HEK293T (cell line): ENCODE results near the gene PNLIPRP3.

Experiments used
- BHLHE40 ChIP-seq: fragments of 450-650 bp; IDR thresholded peaks from 2 replicates; pipeline ENCODE4 v1.6.1; 2016; ENCODE audit warnings: mild to moderate bottlenecking, moderate library complexity, borderline replicate concordance
- CTBP1 ChIP-seq: fragments of 450-650 bp; IDR thresholded peaks from 2 replicates; pipeline ENCODE4 v1.6.1; 2016; ENCODE audit warnings: borderline replicate concordance
- FOXK2 ChIP-seq: fragments of 450-650 bp; IDR thresholded peaks from 2 replicates; pipeline ENCODE4 v1.6.1; 2016; ENCODE audit warnings: mild to moderate bottlenecking
- HDGF ChIP-seq: fragments of 450-650 bp; IDR thresholded peaks from 2 replicates; pipeline ENCODE4 v1.6.1; 2017; ENCODE audit warnings: antibody characterized with exemption, borderline replicate concordance
- SP1 ChIP-seq: fragments of 450-650 bp; IDR thresholded peaks from 2 replicates; pipeline ENCODE4 v1.6.1; 2017
- TARDBP ChIP-seq: fragments of 450-650 bp; IDR thresholded peaks from 2 replicates; pipeline ENCODE4 v1.6.1; 2016
- ZNF384 ChIP-seq: fragments of 450-650 bp; IDR thresholded peaks from 2 replicates; pipeline ENCODE4 v1.6.1; 2016
- TF ChIP-seq, protein P1 (sequence below): fragments of 450-650 bp; IDR thresholded peaks from 2 replicates; pipeline ENCODE4 v1.6.1; 2016

- TF ChIP-seq HDGF (no peak), FOXK2 (no peak), CTBP1 (no peak), TARDBP (no peak), SP1 (no peak), ZNF384 (no peak), BHLHE40 (no peak)
- TF ChIP-seq, protein P1, sequence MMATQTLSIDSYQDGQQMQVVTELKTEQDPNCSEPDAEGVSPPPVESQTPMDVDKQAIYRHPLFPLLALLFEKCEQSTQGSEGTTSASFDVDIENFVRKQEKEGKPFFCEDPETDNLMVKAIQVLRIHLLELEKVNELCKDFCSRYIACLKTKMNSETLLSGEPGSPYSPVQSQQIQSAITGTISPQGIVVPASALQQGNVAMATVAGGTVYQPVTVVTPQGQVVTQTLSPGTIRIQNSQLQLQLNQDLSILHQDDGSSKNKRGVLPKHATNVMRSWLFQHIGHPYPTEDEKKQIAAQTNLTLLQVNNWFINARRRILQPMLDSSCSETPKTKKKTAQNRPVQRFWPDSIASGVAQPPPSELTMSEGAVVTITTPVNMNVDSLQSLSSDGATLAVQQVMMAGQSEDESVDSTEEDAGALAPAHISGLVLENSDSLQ: no peak
These were observed 5.8 kb upstream of the PNLIPRP3 start for GRCh38 chr10:116421815-116422214.
